Testis (tissue), 3 donors: ENCODE results near the gene KCTD16. TPM values are rescaled to one million over a fixed set of nuclear protein-coding genes. Genes with fewer than 3 reads are reported as not detected.

Experiments
- DNase-seq: peaks from one replicate; pipeline ENCODE4 v3.0.0-alpha.2; 2019
- H3K27ac ChIP-seq, 2 donors: fragments of 200-600 bp; sonication (generic); one replicate each; pipeline ENCODE4 v1.5.1; 2019
- H3K27me3 ChIP-seq: fragments of 200-600 bp; sonication (generic); one replicate; pipeline ENCODE4 v1.5.1; 2019
- H3K36me3 ChIP-seq: fragments of 200-600 bp; sonication (generic); one replicate; pipeline ENCODE4 v1.5.1; 2017; ENCODE audit warnings: low read depth; ENCODE audit errors: missing control alignments
- H3K4me1 ChIP-seq: fragments of 200-600 bp; sonication (generic); one replicate; pipeline ENCODE4 v1.5.1; 2019
- H3K4me3 ChIP-seq, 2 donors: fragments of 200-600 bp; sonication (generic); one replicate each; pipeline ENCODE4 v1.5.1; 2017 to 2019
- H3K9me3 ChIP-seq: fragments of 200-600 bp; sonication (generic); one replicate; pipeline ENCODE4 v1.5.1; 2017
- CTCF ChIP-seq, 3 experiments: fragments of 450-650 bp in 2 of 3; fragments of 200-600 bp in 1 of 3; sonication (generic) in 1 of 3; IDR thresholded peaks; one replicate each; pipeline ENCODE4 v1.5.1; 2016 to 2019; ENCODE audit warnings: antibody characterized with exemption in 3 of 3, mild to moderate bottlenecking in 2 of 3, moderate library complexity in 1 of 3
- POLR2A ChIP-seq: fragments of 450-650 bp; IDR thresholded peaks from one replicate; pipeline ENCODE4 v1.6.1; 2017; ENCODE audit warnings: antibody characterized with exemption, mild to moderate bottlenecking, moderate library complexity
- WGBS, 2 donors: methylation state at CpG; one replicate each; pipeline ENCODE4 v1.1.5; 2018; 5-methylcytosine and 5-hydroxymethylcytosine counted together
- intact Hi-C: fragments of 100-400 bp; cut with DNase I; formaldehyde crosslinking; loops from one replicate; pipeline ENCODE4 v1.15.1; 2023; ENCODE audit warnings: low total_unique reads
- polyA plus RNA-seq: library from polyadenylated mRNA; stranded (reverse); fragments of 350-450 nt; fragmentation: Illumina TruSeq; extraction: RNeasy Lipid Tissue Mini Kit (QIAGEN cat#74804); gene quantifications from one replicate; pipeline ENCODE4 v1.2.3, GENCODE V29; 2014; ENCODE audit warnings: low read depth, low replicate concordance; ENCODE audit not compliant: insufficient read depth
- total RNA-seq, 2 donors: library from RNA; depleted of rRNA; stranded (reverse); fragments of >200 nt; gene quantifications; one replicate each; pipeline ENCODE4 v1.2.3, GENCODE V29; 2016

Gene KCTD16
- total and polyA plus RNA-seq, 3 donors from 2014 or later = 1.4 to 3.2 (median 2.7) TPM

- Histone ChIP-seq H3K36me3 (no peaks in the 10 kb centered on the region), H3K27me3 (no peaks in the 10 kb centered on the region), H3K4me1 (no peaks in the 10 kb centered on the region), H3K9me3 (no peaks in the 10 kb centered on the region), H3K4me3 (no peak overlapping the region), H3K27ac (no peak overlapping the region)
- intact Hi-C loops = no loop called here
- TF ChIP-seq POLR2A = no peak
- TF ChIP-seq CTCF (IDR thresholded peaks at IDR 0.05) = no peak
- 60 to 65% methylated on average over 3 of the region's 3 CpGs for WGBS, 2 donors
- no peak for DNase-seq
Measured at GRCh38 chr5:144219869-144220268, 49.2 kb downstream of the KCTD16 start.

GRCh38 chr5:144227363-144227999, 56.8 kb downstream of the KCTD16 start:
- Histone ChIP-seq H3K9me3 (no peaks in the 10 kb centered on the region), H3K4me3 (no peak overlapping the region), H3K36me3 (no peaks in the 10 kb centered on the region), H3K27ac (no peak overlapping the region), H3K4me1 (no peaks in the 10 kb centered on the region), H3K27me3 (no peaks in the 10 kb centered on the region)
- TF ChIP-seq CTCF (IDR thresholded peaks at IDR 0.05) (no peak), POLR2A (no peak)
- DNase-seq = no peak
- intact Hi-C loops = no loop called here
- WGBS, 2 donors = 87 to 88% methylated on average over 2 of the region's 2 CpGs

GRCh38 chr5:144230806-144231205, 60.1 kb downstream of the KCTD16 start:
- intact Hi-C loops = no loop called here
- no peak for DNase-seq
- Histone ChIP-seq H3K36me3 (no peaks in the 10 kb centered on the region), H3K9me3 (no peaks in the 10 kb centered on the region), H3K27ac (no peak overlapping the region), H3K27me3 (no peaks in the 10 kb centered on the region), H3K4me1 (no peaks in the 10 kb centered on the region), H3K4me3 (no peak overlapping the region)
- 82 to 93% methylated on average over 4 of the region's 4 CpGs for WGBS, 2 donors
- TF ChIP-seq CTCF (IDR thresholded peaks at IDR 0.05) (no peak), POLR2A (no peak)

GRCh38 chr5:144232285-144232684, 61.6 kb downstream of the KCTD16 start:
- H3K36me3 ChIP-seq = no peaks in the 10 kb centered on the region
- DNase-seq = no peak
- no peak overlapping the region for H3K4me3 ChIP-seq
- no peaks in the 10 kb centered on the region for H3K27me3 ChIP-seq
- WGBS, 2 donors = 43 to 56% methylated on average over 5 of the region's 5 CpGs
- intact Hi-C loops = no loop called here
- H3K4me1 ChIP-seq = no peaks in the 10 kb centered on the region
- no peaks in the 10 kb centered on the region for H3K9me3 ChIP-seq
- no peak overlapping the region for H3K27ac ChIP-seq
- no peak for TF ChIP-seq POLR2A
- TF ChIP-seq CTCF (IDR thresholded peaks at IDR 0.05) = no peak

GRCh38 chr5:144236499-144236898, 65.8 kb downstream of the KCTD16 start:
- H3K9me3 ChIP-seq = no peaks in the 10 kb centered on the region
- no peaks in the 10 kb centered on the region for H3K4me1 ChIP-seq
- H3K36me3 ChIP-seq = no peaks in the 10 kb centered on the region
- no peak for DNase-seq
- 94 to 97% methylated on average over 2 of the region's 2 CpGs for WGBS, 2 donors
- no peaks in the 10 kb centered on the region for H3K27me3 ChIP-seq
- no peak overlapping the region for H3K4me3 ChIP-seq
- H3K27ac ChIP-seq = no peak overlapping the region
- TF ChIP-seq CTCF (IDR thresholded peaks at IDR 0.05) (no peak), POLR2A (no peak)
- intact Hi-C loops = no loop called here
